ENCODE data around the gene LRRFIP1.
A peak's percentile ranks its signal among the peaks of the same experiment; 100 is the strongest.
"Not testable (repeated sequence)": the region's sequence is repeated elsewhere in the genome, so short reads cannot be mapped to it uniquely, and the experiment has no call there.

LRRFIP1 gene

GRCh38 chr2:237664151-237664550 lies 36.8 kb downstream of the LRRFIP1 start:
- no peak for DNase-seq (ENCODE audit: low read depth)

- no peak for DNase-seq (ENCODE audit: low read depth)
These were observed 38.3 kb downstream of the LRRFIP1 start for GRCh38 chr2:237665713-237666143.

- DNase-seq (ENCODE audit: low read depth): no peak
These were observed 39.2 kb downstream of the LRRFIP1 start for GRCh38 chr2:237666606-237667005.

- DNase-seq (ENCODE audit: low read depth): not testable (repeated sequence)
These were observed 39.7 kb downstream of the LRRFIP1 start for GRCh38 chr2:237667050-237667576.

GRCh38 chr2:237667893-237668292 lies 40.5 kb downstream of the LRRFIP1 start:
- no peak for DNase-seq (ENCODE audit: low read depth)

DNA sequence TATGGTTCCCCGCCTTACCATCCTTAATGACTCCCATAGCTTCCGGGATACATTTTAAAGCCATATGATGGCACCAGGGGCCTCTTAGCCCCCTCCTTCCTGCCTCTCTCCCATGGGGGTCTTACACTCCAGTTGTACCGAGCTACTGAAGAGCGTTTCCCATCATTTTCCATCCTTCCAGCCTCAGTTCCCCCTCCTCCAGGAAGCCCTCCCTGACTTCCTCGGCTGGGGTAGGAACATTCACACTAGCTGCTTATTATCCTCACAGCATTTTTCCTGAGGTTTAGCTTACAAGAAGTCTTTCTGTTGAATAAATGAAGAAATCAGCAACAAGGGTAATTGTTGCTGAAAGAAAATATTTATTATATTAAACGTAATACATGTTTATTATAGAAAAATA lies 41.1 kb downstream of the LRRFIP1 start:
- no peak for DNase-seq (ENCODE audit: low read depth)

- DNase-seq (ENCODE audit: low read depth): no peak
These were observed 41.9 kb downstream of the LRRFIP1 start for GRCh38 chr2:237669283-237669627.

- DNase-seq (ENCODE audit: low read depth): peak; percentile 95
These were observed 42.4 kb downstream of the LRRFIP1 start for GRCh38 chr2:237669628-237670392.

GRCh38 chr2:237670641-237671040 lies 43.3 kb downstream of the LRRFIP1 start:
- DNase-seq (ENCODE audit: low read depth): no peak

DNA sequence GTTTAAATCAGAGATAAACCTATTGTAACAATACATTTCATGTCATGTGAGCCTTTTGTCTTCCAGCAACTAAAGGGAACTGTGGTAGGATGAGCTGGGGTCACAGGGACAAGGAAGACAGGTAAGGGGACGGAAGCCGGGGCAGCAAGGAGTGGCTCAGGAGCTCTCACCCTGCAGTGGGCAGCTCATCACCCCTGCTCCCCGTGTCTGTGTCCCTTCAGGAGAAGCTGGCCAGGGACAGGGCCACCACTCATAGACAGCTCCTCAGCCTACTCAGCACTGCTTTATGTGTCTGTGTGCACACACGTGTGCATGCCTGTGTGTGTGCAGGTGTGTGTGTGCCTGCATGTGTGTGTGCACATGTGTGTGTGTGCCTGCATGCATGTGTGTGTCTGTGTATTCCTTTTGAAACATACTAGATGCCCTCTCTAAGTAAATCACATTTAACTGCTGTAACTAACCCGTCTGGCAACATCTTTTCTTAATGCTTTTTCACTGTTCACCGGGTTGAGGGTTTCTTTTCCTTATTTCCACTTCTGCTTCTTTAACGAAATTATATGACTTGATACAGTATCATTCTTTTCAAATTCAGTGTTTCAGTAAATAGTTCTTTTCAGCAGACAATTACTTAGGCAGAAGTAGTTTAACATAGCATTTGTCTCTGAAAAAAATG lies 44.2 kb downstream of the LRRFIP1 start:
- DNase-seq (ENCODE audit: low read depth): no peak

DNA sequence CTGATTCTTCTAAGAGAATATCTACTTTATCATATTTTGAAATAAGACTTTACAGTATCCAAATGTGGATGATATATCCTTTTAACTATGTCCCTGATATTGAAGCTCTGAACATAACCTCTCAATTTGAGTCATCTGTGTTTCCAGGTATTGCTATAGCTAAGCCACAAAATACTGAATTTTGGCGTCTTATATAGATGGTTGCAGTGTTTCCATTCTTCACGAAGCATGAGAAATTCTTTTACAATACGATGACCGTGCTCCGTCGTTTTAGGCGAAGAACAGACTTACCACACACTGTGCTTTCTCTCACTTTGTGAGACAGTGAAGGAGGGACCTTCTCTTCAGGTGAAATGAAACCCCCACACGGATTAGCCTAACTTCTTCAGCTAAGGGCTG lies 45.3 kb downstream of the LRRFIP1 start:
- no peak for DNase-seq (ENCODE audit: low read depth)

DNA sequence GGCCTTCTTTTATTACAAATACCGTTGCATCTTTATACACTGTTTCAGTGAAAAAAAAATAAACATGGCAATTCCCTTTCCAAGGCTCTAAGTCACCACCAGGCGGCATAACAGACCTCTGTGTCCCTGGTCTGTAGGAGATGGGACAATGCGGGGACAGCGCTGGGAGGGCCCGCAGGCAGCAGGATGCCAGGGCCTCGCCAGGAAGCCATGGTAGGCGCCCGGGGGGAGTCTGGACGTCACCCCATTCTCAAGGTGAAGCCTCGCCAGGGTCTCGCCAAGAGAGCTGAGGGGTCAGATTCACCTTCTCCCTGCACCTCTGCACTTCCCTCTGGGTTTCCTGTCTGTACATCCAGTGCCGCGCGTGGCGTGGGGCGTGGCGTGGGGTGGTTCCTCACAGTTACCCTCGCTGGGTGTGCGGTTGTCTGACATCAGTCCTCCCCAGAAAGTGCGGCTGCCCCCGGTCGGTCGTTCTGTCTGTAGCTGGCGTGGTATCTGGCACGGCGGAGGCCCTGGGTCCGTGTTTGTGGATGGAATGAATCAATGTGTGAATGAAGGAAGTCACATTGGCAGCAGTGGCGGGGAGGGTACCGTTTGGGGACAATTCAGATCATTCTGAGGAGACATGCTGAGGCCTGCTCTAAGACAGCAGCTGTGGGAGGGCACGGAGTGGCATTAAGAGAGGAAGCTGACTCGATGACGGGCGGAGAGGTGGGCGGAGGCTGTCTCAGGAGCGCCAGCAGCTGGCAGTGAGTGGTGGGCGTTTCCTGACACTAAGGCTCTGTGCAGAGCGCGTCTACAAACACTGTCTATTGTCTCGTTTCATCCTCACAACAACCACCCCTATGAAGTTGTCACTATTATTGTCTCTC lies 46.0 kb downstream of the LRRFIP1 start:
- DNase-seq (ENCODE audit: low read depth): no peak

DNA sequence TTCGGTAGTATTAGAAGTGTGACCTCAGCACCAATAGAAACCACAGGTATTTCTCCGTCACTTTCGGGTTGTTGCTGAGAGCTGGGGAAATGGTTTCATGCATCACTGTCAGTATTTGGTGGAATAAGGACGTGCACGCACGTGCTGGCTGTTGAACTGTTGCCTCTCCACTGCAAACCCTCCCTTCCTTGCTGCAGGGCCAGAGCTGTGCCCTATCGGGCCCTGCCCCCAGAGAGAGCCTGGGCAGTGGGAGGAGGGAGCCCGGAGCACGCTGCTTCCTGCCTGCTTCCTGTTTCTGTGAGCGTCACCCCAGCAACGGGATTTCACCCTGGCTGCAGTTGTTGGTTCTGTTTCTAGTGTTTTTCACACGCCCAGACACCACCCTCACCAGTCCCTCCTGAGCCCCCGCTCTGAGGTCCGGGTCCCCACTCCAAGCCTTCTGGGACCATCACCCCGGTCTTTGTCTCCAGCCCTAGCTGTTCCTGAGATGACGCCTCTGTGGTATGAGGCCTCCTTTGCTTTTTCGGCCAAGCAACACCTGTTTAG lies 47.4 kb downstream of the LRRFIP1 start:
- no peak for DNase-seq (ENCODE audit: low read depth)

- DNase-seq (ENCODE audit: low read depth): no peak
These were observed 47.9 kb downstream of the LRRFIP1 start for GRCh38 chr2:237675316-237675715.

GRCh38 chr2:237680702-237681478 lies 53.5 kb downstream of the LRRFIP1 start:
- no peak for DNase-seq (ENCODE audit: low read depth)

DNA sequence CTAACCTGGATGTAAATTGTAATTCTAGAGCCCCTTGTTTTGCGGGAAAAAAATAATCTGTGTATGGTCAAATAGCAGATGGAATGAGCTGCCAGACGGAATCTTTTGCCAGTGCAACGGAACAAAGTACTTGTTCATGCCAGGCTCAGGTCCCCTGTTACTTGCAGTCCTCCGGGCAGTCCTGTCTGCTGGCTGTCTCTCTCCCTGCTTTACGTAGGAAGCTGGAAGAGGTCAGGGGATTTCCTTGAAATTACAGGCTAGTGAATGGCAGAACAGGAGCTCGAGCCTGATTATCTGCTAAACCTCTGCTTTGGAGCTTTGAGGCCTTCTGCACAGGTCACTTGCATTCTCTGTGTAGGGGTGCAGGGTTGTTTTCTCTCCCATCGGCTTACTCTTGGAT lies 54.8 kb downstream of the LRRFIP1 start:
- DNase-seq (ENCODE audit: low read depth): no peak

GRCh38 chr2:237682856-237683670 lies 55.7 kb downstream of the LRRFIP1 start:
- DNase-seq (ENCODE audit: low read depth): no peak

DNA sequence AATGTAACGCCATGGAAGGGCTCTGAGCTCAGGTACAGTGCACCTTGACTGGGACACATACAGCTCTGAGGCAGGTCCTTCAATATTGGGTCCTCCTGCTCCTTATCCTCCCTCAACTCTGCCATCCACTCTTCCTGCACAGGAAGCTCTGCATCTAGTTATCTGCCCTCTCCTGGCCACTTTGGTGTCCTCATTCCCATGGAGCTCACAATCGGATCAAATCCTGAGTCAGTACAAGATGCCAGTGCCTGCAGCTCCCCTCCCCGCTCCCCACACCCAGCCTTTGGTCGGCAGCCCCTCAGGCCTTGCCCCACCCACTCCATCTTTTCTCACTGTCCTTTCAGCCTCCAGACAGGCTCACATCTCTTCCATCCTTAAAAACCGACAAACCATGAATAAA lies 58.0 kb downstream of the LRRFIP1 start:
- DNase-seq (ENCODE audit: low read depth): no peak

GRCh38 chr2:237686659-237687136 lies 59.3 kb downstream of the LRRFIP1 start:
- no peak for DNase-seq (ENCODE audit: low read depth)

- no peak for DNase-seq (ENCODE audit: low read depth)
These were observed 60.7 kb downstream of the LRRFIP1 start for GRCh38 chr2:237688081-237688480.

All from fibroblast of the conjunctiva (primary cell).